ENCODE measurements around the gene NTM. TPM values are rescaled to one million over a fixed set of nuclear protein-coding genes. Genes with fewer than 3 reads are reported as not detected.

NTM gene
- total RNA-seq, 1 donor from 2014 or later: 10.3 TPM

DNA sequence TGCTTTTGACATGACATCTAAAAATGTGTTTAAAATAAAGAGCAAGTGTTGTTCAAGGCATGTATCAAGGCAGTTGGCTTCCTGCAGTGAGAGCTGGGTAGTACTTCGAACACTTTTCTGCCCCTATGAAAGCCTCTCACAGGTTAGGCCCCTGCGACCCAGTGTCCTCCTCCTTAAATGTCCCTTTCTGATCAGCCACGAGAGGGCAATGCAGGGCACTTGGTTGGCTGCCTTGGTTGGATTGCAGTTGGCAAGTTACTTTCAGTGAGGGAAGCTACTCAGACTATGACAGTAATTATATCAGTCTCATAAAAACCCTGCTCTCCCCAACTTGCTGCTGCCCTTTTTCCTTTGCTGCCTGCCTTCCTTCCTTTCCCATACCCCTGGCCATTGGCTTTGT is 743.8 kb downstream of the NTM start:
- no peak for DNase-seq (ENCODE audit: extremely low read depth, low read depth, low spot score)

DNA sequence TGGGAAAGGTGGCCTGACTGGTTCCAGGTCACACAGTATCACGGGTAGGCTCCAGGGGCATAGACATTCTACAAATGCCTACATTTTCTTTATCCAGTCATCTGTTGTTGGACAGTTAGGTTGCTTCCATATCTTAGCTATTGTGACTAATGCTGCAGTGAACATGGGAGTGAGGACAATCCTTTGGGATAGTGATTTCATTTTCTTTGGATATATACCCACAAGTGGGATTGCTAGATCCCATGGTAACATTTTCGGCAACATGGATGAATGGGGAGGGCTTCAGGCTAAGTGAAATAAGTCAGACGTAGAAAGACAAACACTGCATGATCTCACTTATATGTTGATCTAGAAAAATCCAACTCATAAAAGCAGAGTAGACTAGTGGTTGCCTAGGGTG is 744.3 kb downstream of the NTM start:
- DNase-seq (ENCODE audit: extremely low read depth, low read depth, low spot score): no peak

DNA sequence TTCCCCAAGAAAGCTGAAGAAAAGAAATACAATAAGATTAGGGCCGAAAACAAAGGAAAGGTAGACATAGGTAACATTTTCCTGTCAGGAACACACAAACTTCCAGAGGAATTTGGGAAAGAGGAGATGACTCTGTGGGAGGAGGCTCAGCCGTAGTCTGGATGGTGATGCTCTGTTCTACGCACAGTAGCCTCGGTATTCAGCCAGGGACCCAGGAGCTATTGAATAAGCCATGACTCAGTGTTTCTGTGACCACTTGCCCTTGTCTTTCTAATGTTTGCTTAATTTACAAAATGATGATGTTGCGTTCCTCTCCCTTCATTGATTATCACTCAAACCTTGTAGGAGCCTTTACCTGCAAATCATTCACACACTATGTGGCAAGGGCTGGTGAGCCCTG is 745.0 kb downstream of the NTM start:
- no peak for DNase-seq (ENCODE audit: extremely low read depth, low read depth, low spot score)

DNA sequence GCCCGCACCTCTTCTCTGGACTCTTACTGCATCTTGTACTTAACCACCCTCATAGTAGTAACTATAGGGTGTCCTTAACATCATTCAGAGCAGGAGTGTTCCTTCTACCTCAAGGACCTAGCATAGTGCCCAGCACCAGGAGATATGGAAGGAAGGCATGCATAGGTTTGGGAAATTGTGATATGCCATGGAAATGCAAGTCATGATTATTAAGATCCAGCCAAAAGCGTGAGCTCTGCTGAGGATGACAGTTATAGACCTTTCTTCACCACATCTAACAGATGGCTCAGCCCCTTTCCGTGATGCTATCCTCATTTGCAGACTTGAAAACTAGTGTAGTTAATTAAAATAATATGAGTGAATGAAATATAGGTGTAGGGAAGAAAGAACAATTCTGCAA is 746.1 kb downstream of the NTM start:
- DNase-seq (ENCODE audit: extremely low read depth, low read depth, low spot score): no peak

DNA sequence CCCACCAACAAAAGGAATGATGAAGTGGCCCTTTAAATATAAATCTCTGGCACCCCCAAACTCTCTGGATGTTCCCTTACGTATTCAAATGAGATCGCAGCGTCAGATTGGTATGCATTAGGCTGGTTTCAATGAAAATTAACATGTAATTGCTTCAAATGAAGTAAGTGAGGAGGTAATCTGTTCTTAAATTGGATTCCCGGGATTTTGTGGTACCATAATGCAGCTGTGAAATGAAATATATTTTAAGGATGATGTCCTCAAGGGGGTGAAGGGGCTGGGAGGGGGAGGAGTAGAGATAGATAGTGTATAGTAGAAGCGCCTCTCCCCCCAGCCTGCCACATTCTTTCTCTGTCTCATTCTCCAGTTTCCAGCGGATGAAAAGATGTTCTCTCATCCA is 748.2 kb downstream of the NTM start:
- no peak for DNase-seq (ENCODE audit: extremely low read depth, low read depth, low spot score)

DNA sequence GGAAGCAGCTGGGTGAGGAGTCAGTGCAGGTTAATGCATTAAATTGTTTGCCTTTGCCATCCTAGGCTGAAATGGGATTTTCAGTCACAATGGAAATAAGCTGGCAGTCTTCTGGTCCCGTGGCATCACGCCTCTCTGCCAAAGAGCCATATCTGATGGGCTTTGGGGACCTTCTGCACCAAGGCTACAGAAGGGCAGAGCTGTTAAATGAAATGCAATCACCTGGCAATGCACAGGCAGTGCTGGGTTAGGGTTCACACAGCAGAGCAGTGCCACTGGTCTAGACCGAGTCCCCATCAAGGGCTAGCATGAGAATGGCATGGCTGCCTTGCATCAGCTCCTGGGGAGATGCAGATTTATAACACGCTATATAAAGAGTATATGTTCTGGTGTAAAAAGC is 749.2 kb downstream of the NTM start:
- DNase-seq (ENCODE audit: extremely low read depth, low read depth, low spot score): no peak

DNA sequence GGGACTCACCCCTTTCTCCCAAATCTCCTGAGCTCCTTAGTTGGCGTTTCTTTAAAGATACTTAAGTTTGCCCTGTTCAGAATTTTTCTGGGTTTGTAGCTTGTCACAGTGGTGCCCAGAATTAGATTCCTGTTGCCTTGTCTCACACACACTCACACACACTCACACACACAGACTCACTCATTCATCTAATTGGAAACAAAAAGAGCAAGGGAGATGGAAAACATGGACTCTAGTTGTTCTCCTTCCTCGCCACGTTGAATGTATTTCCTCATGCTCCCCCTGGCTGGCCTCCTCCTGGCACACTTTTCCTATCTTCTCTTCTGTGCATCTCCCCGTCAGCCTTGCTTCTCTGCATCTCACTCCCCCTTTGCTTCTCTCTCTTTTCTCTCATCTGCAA is 752.3 kb downstream of the NTM start:
- no peak for DNase-seq (ENCODE audit: extremely low read depth, low read depth, low spot score)

DNA sequence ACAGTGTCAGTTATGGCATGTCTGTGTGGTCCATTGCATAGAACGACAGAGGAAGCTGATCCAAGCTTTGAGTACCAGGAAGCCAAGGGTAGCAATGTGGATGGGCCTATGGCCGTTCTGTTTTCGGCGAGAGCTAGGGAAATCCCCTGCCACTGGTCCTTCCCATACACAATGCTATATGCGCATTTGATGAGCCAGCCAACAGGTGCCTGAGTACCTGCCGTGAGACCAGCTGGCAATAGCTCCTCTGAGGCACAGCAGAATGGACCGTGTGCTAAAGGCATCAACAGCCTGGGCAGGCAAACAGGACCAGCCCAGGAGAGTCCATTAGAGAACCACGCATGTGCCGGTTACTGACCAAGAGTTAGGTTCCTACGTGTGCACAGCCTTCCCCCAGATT is 753.0 kb downstream of the NTM start:
- DNase-seq (ENCODE audit: extremely low read depth, low read depth, low spot score): no peak

DNA sequence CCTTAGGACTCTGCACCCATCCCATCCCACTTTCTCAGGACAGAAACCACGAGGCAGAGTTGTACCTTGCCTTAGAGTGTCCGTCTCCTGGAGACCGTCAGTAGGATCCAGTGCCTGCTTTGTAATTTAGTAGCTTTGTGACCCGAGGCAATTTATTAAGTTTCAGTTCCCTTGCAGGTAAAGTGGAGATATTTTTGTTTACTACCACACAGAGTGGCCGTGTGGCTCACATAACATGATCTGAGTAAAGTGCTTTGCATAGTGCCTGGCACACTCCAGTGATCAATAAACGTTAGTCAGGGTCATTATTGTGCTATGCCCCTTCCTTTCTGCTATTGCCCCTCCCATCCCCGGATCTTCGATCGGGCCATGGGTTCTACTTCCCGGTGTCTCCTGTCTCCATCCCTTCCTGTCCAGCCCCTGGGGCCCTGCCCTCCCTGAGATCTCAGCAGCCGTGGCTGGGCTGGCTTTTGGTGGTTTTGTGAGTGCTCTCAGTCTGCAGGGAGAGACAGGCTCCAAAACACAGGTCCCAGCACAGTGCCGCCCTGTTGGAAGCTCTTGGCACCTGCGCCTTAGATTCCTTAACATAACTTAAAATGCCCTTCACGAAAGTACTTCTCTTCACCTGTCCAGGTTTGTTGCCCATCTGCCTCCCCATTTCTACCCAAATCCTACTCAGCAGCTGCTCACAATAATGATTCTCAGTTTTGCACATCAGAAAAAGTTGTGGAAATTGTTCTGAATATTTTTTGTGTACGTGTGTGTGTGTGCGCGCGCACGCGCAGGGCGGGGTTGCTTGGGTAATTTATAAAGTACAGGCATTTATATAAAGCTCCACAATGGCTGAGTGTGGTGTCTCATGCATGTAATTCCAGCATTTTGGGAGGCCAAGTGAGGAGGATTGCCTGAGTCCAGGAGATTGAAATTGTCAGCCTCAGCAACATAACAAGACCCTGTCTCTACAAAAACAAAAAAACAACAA is 753.7 kb downstream of the NTM start:
- DNase-seq (ENCODE audit: extremely low read depth, low read depth, low spot score): no peak

DNA sequence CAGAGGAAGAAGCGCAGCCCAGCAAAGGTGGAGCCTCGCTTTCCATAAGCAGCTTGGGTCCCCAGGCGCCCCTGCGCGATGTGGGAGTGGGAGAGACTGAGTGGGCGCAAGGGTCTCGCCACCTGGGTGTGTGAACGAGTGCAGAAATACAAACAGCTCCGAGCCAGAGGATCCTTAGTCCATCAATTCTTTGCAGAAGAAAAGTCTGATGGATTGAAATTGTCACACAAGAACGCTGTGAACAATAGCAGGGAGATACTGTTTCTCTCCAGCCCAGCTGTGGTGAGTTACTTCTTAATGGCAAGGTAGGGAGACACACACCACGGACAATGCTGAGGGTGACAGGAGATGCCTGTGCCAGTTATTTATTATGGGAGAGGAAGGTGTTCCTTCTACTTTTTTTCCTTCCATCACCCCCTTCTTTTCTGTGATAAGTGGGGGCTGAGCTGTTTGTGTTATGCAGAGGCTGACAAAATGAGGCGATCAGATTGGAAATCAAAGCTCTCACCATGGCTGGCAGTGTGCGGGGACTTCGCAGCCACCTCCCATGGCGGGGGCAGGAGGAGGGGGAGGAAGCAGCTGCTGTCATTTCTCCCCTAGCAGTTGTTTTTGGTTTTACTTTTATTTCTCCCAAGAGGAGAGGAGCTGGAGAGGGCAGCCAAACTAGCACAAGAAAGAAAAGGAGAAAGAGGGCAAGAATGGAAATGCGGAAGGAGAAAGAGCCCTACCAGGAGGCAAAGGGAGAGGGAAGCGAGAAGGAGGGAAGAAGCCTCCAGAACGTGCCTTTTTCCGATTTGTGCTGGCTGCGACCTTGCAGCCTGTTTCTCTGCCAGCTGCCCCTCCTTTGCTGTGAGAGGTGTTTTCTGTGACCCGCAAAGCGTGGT is 755.8 kb downstream of the NTM start:
- DNase-seq (ENCODE audit: extremely low read depth, low read depth, low spot score): no peak

DNA sequence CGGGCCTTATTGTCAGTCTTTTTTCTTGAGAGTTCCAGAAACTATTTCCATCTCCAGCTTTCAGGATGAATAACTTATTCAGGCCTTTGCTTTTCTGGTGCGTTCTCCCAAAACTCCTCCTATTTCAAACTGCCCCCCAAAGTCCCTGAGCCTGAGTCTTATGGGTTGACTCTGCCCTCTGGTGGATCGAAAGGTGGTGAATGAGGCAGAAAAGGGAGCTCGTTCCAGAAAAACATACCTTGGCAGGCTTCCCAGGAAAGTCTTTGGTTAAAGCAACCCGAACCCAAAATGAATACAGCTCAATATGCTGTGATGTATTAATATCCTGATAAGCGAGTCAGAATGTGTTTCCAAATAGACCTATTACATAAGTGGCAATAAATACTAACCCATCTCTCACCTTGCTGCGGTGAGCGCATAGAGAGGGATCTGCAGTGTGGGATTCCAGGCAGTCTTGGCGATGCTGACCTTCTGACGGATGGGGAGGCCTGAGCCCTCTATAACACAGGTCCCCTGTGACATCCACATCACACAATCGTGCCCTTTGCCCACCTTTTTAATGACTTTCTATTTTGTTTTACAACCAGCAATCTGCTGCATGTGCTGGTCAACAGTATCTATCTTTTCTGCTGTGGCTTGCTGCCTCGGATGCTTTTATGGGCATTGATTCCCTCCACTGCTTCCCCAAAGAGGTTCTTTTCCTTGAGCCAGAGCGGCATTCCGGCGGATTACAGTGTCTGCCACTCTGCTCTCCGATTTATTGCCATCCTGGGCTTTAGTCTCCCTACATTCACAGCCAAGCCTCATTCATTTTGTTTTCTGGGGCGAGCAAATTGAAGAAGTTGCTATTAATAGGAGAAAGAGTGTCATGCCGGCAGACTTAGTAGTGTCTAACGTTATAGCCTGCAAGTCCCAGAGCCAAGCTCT is 756.8 kb downstream of the NTM start:
- peak; percentile 39 for DNase-seq (ENCODE audit: extremely low read depth, low read depth, low spot score)

DNA sequence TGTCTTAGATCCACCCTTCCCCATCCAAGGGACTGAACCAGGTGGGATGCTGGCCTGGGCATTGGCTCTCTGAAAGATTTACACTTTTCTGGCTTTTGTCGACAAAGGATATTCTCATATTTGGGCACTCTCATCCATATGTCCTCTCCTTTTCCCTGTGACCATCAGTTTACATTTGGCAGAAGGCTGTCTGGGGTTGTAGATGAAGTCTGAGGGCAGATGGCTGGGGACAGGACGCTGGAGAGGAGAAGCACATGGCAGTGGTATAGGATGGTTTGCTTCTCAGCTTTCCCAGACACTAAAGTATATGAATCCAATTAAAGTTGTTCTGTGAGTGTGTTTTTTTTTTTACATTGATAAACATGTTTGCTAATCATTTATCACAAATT is 757.5 kb downstream of the NTM start:
- DNase-seq (ENCODE audit: extremely low read depth, low read depth, low spot score): no peak

DNA sequence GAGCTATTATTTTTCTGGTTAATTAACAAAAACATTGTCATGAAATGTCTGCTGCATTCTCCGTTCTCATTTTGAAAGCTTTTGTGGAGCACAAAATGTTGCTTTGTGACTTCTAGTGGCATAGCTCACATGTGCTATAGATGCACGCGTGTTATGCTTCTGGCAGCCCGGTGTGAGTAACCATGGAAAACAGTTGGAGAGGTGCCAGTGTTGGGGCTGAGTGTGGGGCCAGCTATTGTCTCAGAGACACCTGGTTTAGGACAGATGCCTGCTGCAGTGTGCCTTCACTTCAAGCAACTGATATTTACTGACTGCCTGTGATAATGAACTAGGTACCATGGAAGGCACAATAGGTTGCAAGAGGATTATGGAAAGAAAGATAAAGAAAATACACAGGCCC is 760.6 kb downstream of the NTM start:
- DNase-seq (ENCODE audit: extremely low read depth, low read depth, low spot score): no peak

DNA sequence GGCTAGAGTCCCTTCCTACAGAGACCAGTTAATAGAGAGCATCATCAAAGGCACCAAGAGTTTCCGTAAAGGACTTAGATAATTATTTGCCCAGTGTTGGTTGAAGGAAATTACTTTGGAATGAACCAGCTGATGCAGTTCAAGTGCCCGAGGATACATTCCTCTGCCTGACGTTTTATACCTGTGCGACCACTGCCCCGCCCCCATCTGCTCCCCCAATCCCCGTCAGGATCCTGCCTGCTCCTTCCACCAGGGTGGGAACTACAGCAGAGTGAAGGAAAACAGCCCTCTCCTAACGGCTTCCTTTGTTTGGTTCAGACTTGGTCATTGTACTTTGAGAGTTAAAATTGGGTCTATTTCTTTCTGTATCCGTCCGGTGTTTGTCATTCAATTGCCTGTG is 761.5 kb downstream of the NTM start:
- no peak for DNase-seq (ENCODE audit: extremely low read depth, low read depth, low spot score)

DNA sequence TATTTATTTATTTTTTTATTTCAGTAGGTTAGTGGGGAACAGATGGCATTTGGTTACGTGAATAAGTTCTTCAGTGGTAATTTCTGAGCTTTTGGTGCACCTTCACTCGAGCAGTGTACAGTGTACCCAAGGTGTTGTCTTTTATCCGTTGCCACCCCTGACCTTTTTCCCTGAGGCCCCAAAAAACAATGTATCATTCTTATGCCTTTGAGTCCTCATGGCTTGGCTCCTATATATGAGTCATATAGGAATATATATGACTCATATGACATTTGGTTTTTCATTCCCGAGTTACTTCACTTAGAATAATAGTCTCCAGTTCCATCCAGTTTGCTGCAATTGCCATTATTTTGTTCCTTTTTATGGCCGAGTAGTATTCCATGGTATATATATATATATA is 763.9 kb downstream of the NTM start:
- no peak for DNase-seq (ENCODE audit: extremely low read depth, low read depth, low spot score)

DNA sequence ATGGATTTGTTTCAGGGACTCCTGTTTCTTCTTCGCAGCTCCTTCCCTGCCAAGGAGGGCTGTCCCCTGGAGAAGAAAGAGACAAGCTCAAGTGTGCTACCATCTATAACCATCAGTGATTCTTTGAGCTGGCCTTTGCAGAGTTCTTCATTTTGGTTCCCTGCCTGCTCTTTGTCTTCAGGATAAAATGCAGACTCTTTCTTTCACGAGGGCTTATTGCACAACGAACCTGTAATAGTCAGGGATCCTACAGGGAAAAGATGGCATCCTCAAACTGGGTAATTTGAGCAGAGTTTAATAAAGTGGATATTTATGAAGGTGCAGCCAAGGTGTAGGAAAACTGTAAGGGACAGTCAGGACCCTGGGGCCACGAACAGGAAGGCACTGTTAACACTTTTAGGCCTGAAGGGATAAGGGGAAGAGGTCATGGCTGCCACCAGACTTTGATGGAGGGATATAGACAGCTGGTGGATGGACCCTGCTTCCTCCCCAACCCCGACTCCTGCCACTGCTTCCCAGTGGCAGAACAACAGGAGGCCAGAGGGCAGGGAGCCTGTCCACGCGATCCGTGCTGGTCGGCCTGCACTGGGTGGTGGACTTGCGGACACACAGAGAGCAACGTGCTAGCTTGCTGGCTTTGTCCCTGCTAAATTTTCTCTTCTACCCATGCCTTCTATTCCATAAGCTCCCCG is 767.0 kb downstream of the NTM start:
- no peak for DNase-seq (ENCODE audit: extremely low read depth, low read depth, low spot score)

DNA sequence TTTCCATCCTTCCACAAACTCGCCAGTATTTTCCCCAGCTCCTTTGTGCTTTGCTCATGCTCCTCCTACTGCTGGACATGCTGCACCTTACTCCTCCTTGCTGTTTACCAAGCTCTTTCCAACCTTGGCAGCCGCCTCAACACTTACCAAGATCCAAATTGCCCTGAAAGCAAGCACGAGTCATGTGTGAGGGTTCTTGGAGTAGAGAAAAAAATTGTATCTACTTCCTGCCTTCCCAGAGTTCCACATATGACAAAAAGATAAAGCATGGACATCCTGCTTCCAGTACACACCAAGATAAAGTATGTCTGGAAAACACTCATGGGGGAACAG is 767.5 kb downstream of the NTM start:
- DNase-seq (ENCODE audit: extremely low read depth, low read depth, low spot score): no peak

DNA sequence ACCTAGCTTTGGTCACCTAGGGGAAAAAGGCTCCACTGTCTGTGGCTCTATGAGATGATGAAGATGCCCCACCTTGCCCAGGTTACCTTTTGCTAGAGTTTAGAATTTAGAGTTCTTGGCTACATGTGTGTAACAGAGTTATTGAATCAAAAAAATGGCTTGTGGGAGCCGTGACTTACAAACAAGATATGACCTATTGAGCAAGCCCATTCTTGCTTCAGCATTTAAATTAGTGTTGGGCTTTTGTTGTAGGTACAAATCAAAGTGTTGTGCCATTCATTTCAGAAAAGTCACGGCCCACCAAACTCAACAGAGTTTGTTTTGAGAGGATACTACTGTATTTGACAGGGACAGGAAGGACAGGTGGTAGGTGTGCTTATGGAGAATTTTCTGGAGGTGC is 768.8 kb downstream of the NTM start:
- no peak for DNase-seq (ENCODE audit: extremely low read depth, low read depth, low spot score)

DNA sequence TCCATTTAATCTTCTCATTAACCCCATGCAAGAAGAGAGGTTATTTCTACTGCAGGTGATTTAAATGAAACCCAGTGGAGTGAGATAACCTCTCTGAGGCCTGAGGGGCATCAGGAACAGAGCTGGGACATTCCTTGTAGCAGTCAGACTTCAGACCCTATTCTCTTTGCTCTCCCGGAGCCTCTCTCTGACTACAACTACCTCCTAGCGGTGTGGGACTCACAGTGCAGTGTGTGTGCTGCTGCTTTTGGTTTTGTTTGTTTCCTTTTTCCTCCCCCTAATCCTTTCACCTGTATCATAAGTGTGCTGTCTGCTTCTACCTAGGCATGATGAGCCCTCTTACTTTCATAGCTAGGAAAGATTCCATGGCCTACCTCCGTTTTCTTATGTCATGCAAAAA is 769.6 kb downstream of the NTM start:
- no peak for DNase-seq (ENCODE audit: extremely low read depth, low read depth, low spot score)

DNA sequence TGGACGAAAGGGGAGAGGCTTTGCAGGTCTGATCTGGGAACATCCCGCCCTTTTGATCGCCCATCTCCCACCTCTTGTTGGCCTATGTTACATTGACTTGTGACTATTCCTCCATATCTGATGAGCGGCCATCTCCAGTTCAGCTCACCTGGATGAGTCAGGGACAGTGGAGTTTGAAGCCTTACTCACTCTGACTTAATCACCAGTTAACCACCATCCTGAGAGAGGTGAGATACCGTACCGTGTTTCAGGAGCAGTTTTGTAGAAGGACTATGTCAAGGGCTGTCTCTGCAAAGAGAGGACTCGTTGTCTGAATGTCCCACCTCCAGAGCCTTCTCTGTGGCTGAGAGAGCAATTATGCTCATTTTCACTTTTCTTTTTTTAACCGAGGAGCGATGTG is 771.7 kb downstream of the NTM start:
- DNase-seq (ENCODE audit: extremely low read depth, low read depth, low spot score): no peak
